GM18511 (cell line): ENCODE results near the gene ZNF366.
A peak's percentile ranks its signal among the peaks of the same experiment; 100 is the strongest.

ENCODE experiments used
- ATAC-seq: cut with Tn5 transposase; IDR thresholded peaks from one replicate; pipeline ENCODE4 v1.9.1; 2021; ENCODE audit warnings: mild to moderate bottlenecking, moderate library complexity; ENCODE audit not compliant: unreplicated experiment

ZNF366 gene

GRCh38 chr5:72523960-72524582 is 16.9 kb upstream of the ZNF366 start:
- no peak for ATAC-seq

DNA sequence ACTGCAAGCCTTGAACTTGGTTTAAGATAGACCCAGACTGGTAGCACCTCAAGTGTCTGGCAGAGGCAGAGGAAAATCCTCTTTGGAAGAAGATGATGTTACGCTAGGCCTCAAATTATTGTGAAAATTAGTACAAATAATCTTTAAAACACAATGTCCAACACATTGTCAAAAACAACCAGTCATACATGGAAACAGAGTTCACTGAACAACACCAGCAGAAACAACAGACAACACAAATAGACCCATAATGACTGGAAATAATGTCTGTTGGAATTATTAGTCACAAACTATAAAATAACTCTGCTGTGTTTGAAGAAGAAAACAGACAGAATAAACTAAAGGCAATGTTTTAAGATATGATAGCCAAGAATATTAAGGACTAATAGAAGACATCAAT is 15.4 kb upstream of the ZNF366 start:
- no peak for ATAC-seq

- ATAC-seq = no peak
Observed at GRCh38 chr5:72519111-72519510, 11.9 kb upstream of the ZNF366 start.

DNA sequence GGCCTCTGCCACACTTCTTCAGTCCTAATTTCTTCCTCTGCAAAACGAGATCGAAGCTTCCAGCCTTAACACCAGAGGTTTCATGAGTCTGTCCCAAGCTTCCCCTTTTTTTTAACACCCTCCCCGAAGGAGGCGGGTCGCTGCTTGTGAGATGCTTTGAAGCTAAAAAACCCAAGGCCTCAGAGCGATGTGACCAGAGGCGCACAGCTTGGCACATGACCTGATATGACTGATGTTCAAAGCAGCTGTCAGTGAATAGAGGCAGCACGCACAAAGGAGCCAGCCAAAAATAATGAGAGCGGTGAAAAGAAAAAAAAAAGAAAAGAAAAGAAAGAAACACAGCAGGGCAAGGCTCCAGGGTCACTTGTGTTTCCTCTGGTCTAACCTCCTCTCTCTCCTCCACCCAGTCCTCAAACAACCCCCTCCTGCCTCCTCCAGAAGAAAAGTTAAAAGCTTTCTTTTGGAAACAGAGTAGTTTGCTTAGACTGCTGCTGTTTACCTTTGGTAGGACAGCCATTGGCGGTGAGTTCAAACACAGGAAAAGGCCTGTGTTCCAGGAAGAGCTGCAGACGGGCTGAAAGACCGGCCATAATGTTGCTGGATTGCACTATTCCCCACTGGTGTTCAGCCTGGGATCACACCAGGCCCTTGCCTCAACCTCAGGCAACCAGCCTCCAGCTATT is 10.9 kb upstream of the ZNF366 start:
- ATAC-seq = peak; percentile 51

- ATAC-seq = no peak
Observed at GRCh38 chr5:72516916-72517315, 9.7 kb upstream of the ZNF366 start.

- no peak for ATAC-seq
Observed at GRCh38 chr5:72515211-72515610, 8.0 kb upstream of the ZNF366 start.

DNA sequence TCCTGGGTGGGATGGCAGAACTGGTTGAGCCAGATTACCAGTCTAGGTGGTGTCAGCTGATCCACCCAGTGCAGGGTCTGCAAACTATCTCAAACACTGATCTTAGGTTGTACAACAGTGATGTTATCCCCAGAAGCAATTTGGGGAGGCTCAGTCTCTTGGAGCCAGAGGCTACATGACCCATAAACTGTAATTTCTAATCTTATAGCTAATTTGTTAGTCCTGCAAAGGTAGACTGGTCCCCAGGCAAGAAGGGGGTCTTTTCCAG is 5.3 kb upstream of the ZNF366 start:
- no peak for ATAC-seq

DNA sequence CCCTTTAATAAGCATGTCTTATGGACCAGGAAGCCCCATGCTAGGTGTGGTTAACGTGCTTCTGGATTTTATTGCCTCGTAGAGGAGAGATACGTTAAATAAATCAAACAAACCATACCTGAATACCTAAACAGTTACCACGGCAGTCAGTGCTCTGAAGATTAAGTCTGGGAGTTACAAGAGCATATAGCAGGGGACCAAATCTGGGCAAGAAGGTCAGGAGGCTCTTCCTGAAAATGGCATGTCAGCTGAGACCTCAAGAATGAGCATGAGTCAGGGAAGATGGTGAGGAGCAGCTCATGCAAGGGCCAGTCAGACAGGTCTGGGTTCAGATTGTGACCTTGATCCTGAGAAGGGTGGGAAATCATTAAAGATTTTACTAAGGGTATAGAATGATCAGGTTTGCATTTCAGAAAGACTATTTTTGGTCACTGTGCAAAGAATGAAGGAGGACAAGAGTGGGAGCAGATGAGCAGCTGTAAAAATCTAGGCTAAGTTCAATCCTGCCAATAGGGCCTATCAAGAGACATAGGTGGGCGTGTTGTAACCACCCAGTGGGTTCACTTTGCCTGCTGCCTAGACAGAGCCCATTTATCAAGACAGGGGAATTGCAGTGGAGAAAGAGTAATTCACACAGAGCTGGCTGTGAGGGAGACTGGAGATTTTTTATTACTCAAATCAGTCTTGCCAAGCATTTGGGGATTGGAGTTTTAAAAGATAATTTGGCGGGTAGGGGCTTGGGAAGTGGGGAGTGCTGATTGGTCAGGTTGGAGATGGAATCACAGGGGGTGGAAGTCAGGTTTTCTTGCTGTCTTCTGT is 4.8 kb upstream of the ZNF366 start:
- ATAC-seq = no peak

GRCh38 chr5:72511366-72511765 is 4.2 kb upstream of the ZNF366 start:
- no peak for ATAC-seq

DNA sequence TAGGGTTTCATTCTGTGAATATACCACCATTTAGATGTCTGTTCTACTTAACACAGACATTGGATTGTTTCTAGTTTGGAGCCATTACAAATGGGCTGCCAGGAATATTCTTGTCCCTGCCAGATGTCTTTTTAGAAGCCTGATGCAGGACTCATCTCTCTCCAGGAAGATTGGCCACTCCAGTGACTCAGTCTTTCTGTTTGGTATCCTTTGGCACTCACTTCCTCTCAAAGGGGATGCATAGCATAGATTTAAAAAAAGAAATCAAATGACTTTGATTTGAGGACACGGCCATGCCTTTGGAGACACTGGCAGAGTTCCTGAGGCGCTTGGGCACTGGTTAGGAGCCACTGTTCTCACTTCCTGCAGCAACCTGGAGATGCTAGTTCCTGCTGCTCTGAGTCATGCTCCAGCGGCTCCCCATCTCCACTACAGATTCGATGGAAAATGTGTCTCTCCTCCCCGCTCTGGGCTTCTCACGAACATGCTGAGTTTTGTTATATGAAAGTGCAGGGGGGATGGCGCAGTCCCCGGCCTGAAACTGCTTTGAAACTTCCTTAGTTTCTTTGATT is 3.5 kb upstream of the ZNF366 start:
- ATAC-seq = peak; percentile 44

- ATAC-seq = no peak
Observed at GRCh38 chr5:72509401-72509800, 2.2 kb upstream of the ZNF366 start.

- ATAC-seq = peak; percentile 88
Observed at GRCh38 chr5:72508241-72509170, 1.3 kb upstream of the ZNF366 start.

DNA sequence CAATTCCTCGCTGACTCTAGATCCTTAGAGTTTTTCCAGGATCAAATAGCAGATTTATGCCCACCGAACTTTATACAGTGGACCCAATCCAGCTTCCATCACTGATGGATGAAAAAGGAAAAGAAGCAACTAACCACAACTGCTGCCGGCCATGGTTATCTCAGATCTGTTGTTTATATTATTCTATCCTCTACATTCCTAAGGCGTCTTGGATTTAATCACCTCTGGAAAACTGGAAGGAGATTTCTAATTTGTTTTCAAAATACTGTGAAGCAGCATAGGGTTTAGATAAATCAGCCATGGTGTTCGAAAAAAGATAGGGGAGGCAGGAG is 663 bp upstream of the ZNF366 start:
- ATAC-seq = no peak

- no peak for ATAC-seq
Observed at GRCh38 chr5:72506158-72506549, 1.1 kb downstream of the ZNF366 start.

GRCh38 chr5:72505539-72506157 is 1.6 kb downstream of the ZNF366 start:
- no peak for ATAC-seq

GRCh38 chr5:72505016-72505415 is 2.2 kb downstream of the ZNF366 start:
- ATAC-seq = no peak

GRCh38 chr5:72503888-72504491 is 3.2 kb downstream of the ZNF366 start:
- ATAC-seq = no peak

GRCh38 chr5:72501488-72501887 is 5.7 kb downstream of the ZNF366 start:
- ATAC-seq = no peak

- ATAC-seq = no peak
Observed at GRCh38 chr5:72499730-72500129, 7.5 kb downstream of the ZNF366 start.

GRCh38 chr5:72499090-72499489 is 8.1 kb downstream of the ZNF366 start:
- no peak for ATAC-seq
